TTC549 (cell line): ENCODE data around the gene UGT1A10.
"Not testable (repeated sequence)": the region's sequence is repeated elsewhere in the genome, so short reads cannot be mapped to it uniquely, and the experiment has no call there.

ENCODE experiments used
- FAIRE-seq: peaks from 2 replicates; lab custom pipeline; 2012; peaks lifted over from hg19 to GRCh38; lab: Jason Lieb, UNC

UGT1A10 gene

DNA sequence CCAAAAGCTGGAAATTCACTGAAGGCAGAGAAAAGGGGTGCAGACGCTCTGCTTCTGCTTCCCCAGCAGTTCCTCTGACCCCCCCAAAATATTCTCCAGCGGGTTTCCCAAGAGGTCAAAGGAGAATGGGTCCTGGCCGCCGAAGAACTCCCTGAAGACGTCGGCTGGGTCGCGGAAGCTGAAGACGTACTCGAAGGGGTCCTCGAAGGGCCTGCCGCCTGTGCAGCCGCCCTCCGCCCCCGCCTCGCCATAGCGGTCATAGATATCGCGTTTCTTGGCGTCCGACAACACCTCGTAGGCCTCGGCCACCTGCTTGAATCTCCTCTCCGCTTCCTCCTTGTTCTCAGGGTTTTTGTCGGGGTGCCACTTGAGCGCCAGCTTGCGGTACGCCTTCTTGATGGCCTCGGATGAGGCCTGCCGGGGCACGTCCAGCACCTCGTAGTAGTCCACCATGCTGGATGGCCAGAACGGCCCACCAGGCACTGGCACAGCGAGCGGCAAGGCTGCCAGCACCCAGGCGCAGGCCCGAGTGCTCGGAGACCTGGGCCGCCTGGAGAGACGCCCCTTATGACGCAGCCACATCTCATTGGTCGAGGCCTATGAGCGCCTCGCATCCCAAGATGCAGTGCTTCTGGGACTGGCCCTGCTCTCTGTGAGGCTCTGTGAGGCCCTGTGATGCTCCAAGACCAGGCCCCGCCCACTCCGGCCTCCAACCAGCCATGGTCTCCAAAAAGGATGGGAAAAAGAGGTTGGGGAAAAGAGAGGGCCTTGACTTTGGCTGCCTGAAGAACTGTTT is 107.4 kb downstream of the UGT1A10 start:
- FAIRE-seq = no peak

DNA sequence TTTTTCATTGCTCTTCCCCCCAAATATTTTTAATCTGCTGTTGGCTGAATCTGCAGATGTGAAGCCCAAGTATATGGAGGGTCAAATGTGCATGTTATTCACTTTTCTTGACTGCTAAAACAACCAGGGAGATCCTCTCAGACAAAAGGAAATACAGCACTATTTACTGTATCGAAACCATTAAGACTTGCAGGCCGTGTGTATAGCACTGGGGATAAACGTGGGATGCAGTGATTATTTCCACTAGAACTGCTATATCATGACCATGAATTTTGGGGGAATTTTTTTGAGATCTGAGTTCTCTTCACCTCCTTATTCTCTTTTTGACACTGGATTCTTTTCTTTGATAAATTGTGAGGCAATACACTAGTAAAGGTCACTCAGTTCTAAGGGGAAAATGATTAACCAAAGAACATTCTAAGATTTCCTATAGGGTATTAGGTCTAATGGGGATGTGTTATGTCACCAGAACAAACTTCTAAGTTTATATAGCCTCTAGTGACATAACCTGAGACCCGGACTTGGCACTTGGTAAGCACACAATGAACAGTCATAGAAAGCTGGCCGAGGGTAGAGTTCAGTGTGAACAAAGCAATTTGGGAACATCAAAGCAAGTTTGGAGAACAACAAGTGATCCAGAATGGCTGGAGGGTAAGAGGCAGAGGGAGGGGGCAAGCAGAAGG is 109.0 kb downstream of the UGT1A10 start:
- FAIRE-seq = no peak

DNA sequence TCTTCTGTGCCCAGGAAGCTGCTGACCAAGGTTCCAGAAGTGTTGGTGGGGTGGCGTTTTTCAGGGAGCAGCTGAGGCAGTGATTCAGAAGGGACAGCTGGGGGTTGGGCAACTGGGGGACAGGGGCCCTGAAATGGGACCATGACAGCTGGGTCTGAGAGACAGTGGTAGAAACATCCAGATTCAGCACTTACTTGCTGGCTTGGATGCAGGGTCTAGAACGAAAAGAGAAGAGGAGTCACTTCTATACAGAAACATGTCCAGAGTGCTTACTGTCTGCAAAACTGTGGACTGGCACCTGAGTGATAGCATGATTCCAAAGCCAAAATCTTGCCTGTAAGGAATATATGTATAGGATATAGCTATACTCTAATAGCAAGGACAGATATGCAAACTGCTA is 109.6 kb downstream of the UGT1A10 start:
- FAIRE-seq = not testable (repeated sequence)

DNA sequence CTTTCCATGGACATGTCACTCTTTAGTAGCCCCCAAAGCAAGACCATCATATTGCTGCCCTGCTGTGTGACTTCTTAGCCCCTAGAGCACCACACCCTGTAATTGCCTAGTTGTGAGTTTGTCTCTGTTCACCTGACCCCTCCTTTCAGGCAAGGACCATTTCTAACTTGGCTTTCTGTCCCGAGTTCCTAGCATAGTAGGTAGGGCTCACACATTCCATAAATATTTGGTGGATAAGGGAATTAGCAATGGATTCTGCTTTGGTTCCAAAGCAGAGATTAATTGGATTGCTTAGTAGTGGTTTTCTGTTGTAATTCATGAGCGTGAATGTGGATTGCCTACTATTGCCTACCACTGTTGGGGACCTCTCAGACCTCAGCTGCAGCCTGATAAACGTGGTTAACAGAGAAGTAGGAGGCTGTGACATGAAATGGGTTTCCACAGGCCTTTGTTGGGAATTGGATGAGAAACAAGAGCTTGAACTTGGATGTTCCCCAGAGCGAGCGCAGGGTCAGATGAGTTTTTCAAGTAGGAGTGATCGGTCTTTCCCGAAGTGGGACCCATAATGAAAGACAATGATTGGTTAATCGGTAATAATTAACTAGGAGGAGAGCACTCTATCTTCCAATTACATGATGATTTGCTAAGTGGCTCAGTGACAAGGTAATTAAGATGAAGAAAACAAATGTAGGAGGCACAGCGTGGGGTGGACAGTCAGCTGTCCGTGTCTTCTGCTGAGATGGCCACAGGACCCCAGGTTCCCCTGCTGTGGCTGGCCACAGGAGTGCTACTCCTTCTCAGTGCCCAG is 110.4 kb downstream of the UGT1A10 start:
- FAIRE-seq = no peak

DNA sequence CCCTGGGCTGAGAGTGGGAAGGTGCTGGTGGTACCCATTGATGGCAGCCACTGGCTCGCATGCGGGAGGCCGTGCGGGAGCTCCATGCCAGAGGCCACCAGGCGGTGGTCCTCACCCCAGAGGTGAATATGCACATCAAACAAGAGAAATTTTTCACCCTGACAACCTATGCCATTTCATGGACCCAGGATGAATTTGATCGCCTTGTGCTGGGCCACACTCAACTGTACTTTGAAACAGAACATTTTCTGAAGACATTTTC is 111.0 kb downstream of the UGT1A10 start:
- no peak for FAIRE-seq

DNA sequence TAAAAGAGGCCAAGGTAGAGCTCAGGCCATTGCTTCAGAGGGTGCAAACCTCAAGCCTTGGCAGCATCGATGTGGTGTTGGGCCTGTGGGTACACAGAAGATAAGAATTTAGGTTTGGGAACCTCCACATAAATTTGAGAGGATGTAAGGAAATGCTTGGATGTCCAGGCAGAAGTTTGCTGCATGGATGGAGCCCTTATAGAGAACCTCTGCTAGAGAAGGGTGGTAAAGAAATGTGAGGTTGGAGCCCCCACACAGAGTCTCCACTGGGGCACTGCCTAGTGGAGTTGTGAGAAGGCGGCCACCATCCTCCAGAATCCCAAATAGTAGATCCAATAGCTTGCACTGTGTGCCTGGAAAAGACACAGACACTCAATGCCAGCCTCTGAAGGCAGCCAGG is 114.4 kb downstream of the UGT1A10 start:
- not testable (repeated sequence) for FAIRE-seq

DNA sequence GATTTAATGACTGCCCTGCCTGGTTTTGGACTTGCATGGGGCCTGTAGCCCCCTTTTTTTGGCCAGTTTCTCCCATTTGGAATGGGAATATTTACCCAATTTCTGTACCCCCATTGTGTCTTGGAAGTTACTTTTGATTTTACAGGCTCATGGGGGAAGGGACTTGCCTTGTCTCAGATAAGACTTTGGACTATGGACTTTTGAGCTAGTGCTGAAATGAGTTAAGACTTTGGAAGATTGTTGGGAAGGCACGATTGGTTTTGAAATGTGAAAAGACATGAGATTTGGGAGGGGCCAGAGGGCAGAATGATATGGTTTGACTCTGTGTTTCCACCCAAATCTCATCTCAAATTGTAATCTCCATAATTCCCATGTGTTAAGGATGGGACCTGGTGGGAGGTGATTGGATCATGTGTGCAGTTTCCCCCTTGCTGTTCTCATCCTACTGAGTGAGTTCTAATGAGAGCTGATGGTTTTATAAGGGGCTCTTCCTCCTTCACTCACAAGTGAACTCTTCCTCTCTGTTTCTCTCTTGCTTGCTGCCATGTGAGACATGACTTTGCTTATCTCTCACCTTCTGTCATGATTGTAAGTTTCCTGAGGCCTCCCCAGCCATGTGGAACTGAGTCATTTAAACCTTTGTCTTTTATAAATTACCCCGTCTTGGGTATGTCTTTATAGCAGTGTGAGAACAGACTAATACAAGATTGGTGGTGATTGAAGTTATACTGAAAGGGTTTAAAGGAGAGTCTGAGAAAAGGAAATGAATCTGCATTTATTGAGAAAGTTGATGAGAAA is 115.2 kb downstream of the UGT1A10 start:
- FAIRE-seq = not testable (repeated sequence)

DNA sequence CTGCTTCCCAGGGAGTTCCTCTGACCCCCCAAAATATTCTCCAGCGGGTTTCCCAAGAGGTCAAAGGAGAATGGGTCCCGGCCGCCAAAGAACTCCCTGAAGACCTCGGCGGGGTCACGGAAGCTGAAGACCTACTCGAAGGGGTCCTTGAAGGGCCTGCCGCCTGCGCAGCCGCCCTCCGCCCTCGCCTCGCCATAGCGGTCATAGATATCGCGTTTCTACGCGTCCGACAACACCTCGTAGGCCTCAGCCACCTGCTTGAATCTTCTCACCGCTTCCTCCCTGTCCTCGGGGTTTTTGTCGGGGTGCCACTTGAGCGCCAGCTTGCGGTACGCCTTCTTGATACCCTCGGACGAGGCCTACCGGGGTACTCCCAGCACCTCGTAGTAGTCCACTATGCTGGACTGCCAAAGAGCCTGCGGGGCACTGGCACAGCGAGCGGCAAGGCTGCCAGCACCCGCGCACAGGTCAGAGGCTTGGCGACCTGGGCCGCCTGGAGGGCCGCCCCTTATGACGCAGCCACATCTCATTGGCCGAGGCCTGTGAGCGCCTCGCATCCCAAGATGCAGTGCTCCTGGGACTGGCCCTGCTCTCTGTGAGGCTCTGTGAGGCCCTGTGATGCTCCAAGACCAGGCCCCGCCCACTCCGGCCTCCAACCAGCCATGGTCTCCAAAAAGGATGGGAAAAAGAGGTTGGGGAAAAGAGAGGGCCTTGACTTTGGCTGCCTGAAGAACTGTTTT is 118.8 kb downstream of the UGT1A10 start:
- no peak for FAIRE-seq

DNA sequence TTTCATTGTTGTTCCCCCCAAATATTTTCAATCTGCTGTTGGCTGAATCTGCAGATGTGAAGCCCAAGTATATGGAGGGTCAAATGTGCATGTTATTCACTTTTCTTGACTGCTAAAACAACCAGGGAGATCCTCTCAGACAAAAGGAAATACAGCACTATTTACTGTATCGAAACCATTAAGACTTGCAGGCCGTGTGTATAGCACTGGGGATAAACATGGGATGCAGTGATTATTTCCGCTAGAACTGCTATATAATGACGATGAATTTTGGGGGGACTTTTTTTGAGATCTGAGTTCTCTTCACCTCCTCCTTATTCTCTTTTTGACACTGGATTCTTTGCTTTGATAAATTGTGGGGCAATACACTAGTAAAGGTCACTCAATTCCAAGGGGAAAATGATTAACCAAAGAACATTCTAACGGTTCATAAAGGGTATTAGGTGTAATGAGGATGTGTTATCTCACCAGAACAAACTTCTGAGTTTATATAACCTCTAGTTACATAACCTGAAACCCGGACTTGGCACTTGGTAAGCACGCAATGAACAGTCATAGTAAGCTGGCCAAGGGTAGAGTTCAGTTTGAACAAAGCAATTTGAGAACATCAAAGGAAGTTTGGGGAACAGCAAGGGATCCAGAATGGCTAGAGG is 120.3 kb downstream of the UGT1A10 start:
- FAIRE-seq = no peak

DNA sequence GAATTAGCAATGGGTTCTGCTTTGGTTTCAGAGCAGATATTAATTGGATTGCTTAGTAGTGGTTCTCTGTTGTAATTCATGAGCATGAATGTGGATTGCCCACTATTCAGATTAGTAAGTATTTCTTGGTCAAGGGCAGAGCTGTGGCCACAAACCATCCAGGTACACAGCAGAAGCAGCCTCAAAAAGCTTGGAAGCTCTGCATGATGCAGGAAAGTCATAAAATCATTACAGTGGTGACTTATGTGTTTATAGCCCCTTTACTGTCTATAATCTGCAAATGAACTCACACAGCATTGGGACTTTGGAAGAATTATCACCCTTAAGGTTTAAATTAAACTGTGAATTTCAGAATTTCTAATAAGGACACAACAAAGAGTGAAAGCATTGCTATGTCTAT is 121.9 kb downstream of the UGT1A10 start:
- no peak for FAIRE-seq

DNA sequence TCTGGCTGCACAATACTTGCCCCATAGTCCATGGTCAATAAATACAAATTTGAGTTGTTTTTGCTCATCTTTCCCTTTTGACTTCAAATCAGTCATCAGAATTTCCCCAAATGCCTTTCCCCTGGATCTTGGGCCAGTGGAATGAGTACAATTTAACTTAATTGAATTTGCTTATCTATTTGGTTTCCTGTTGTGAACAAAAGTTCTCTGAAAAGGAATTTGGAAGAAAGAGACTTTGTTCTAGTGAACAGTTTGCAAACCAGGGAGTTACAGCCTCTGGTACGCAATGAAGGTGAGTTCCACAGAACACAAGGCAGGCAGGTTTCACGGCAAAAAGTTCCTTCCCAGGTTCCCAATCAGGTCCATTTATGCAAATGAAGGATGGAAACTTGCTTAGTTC is 122.6 kb downstream of the UGT1A10 start:
- no peak for FAIRE-seq

DNA sequence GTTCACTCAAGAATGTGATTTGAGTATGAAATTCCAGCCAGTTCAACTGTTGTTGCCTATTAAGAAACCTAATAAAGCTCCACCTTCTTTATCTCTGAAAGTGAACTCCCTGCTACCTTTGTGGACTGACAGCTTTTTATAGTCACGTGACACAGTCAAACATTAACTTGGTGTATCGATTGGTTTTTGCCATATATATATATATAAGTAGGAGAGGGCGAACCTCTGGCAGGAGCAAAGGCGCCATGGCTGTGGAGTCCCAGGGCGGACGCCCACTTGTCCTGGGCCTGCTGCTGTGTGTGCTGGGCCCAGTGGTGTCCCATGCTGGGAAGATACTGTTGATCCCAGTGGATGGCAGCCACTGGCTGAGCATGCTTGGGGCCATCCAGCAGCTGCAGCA is 123.8 kb downstream of the UGT1A10 start, which contains the start of gene UGT1A1:
UGT1A1 (plus strand) TSS at position 228 of the 400 bp plus-strand sequence; CDS start at position 246, 18 bp downstream.
- no peak for FAIRE-seq

DNA sequence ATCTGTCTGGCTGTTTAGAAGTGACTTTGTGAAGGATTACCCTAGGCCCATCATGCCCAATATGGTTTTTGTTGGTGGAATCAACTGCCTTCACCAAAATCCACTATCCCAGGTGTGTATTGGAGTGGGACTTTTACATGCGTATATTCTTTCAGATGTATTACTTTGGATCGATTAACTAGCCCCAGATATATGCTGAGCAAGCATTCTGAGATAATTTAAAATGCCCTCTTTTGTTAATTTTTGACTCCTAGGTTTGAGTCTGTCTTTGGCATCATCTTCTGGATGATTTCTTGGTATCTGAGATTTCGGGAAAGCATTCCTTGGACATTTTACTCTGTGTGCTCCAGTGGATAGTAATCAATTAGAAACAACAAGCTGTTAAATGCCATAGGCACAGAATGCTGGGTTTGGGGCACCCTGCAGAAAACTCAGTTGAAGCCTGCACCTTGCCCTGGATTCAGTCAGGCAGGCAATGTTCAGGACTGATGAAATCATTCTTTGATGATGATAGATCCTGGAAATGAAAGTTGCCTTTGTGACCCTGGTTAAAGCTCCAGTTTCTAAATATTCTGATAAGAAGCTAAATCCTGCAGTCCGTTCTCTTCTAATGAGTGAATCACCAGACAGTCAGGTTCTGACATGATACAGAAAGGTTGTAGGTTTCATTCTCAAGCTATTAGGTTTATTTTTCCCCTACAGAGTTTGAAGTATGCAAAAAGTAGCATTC is 125.0 kb downstream of the UGT1A10 start:
- FAIRE-seq = no peak

DNA sequence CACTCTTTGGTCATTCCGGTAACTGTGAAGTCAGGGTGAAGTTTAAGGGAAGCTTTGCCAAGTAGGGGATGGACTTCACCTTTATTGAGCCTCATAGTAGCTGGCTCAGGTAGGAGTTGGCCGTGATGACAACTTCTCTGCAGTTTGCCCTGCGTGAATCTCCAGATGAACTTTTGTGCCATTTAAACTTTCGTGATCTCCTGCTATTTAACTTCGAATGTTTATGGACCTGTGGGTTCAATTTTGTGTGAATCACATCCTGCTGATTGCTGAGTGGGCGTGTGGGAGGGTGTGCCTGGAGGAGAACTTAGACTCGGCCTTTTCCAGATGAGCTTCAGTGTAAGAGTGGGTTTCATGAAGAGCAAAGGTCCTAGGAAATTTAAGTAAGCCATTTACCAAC is 128.0 kb downstream of the UGT1A10 start:
- no peak for FAIRE-seq

DNA sequence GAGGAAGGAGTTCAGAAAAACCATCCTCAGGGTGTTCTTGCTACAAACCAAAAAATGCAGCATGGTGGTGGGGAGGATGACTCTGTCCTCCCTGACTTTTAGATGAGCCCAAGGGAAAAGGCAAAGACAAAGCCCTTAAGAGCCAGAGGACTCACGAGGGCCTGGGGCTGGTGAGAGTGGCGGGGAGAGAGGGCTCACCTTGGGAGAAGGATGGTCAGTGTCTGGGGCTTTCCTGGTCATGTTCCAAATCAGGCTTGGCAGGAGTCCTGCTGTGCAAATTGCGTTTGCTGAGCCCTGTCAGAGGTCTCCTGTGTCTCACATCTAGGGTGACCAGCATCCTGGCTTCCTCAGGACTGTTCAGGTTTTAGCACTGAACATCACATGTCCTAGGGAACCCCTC is 128.5 kb downstream of the UGT1A10 start:
- no peak for FAIRE-seq

DNA sequence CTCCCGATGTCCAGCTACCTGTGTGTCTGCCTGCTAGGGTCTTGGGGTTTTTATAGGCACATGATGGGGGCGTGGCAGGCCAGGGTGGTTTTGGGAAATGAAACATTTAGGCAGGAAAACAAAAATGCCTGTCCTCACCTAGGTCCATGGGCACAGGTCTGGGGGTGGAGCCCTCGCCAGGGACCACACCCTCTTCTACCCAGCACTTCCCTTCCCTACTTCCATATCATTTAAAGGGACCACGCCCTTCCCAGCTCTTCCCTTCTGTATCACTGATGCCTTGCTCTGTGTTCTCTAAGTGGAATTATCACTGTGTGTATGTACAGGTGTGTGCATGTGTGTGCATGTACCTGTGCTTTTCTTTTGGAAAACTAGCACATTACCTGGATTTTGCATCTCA is 130.2 kb downstream of the UGT1A10 start:
- no peak for FAIRE-seq

DNA sequence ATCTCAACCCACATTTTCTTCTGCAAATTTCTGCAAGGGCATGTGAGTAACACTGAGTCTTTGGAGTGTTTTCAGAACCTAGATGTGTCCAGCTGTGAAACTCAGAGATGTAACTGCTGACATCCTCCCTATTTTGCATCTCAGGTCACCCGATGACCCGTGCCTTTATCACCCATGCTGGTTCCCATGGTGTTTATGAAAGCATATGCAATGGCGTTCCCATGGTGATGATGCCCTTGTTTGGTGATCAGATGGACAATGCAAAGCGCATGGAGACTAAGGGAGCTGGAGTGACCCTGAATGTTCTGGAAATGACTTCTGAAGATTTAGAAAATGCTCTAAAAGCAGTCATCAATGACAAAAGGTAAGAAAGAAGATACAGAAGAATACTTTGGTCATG is 131.8 kb downstream of the UGT1A10 start:
- FAIRE-seq = no peak

DNA sequence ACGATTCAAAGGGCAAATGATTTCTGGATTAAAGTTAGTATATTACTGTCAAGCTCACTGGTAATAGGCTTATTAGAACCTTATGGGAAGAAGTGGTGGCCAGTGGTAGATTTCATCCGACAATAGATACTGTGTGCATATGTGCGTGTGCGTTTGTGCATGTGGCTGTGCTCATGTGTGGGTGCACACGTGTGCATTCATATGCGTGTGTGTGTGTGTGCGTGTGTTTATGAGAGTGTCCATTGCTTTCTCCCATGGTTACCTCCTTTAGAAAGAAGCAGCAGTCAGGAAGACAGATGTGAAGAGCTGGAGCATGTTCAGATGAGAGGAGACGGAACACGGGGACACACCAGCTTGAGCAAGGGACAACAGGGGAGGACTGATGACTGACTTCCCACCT is 133.0 kb downstream of the UGT1A10 start:
- FAIRE-seq = no peak

DNA sequence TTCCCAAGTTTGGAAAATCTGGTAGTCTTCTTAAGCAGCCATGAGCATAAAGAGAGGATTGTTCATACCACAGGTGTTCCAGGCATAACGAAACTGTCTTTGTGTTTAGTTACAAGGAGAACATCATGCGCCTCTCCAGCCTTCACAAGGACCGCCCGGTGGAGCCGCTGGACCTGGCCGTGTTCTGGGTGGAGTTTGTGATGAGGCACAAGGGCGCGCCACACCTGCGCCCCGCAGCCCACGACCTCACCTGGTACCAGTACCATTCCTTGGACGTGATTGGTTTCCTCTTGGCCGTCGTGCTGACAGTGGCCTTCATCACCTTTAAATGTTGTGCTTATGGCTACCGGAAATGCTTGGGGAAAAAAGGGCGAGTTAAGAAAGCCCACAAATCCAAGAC is 135.9 kb downstream of the UGT1A10 start:
- no peak for FAIRE-seq

DNA sequence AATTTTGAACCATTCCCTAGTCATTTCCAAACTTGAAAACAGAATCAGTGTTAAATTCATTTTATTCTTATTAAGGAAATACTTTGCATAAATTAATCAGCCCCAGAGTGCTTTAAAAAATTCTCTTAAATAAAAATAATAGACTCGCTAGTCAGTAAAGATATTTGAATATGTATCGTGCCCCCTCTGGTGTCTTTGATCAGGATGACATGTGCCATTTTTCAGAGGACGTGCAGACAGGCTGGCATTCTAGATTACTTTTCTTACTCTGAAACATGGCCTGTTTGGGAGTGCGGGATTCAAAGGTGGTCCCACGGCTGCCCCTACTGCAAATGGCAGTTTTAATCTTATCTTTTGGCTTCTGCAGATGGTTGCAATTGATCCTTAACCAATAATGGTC is 136.3 kb downstream of the UGT1A10 start:
- no peak for FAIRE-seq
